ENCODE data around the gene FLNA.

DNA sequence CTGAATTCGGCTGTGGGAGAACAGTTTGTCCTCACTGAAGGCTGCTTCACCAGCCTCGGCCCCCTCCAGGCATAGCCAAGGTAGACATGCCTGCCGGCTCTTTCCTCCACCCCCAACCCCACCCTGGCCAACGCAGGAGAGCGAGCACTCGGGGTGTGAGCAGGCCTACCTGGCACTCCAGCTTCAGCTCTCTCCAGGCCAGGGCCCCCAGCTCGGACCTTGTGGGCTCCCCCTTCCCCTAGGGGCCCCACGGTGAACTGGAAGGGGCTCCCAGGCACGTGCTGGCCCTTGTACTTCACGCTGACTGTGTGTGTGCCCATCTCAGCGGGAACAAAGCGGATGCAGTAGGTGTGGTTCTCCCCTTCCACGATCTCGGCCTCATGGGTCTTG lies 22.4 kb downstream of the FLNA start:
- TF ChIP-seq, protein P1, sequence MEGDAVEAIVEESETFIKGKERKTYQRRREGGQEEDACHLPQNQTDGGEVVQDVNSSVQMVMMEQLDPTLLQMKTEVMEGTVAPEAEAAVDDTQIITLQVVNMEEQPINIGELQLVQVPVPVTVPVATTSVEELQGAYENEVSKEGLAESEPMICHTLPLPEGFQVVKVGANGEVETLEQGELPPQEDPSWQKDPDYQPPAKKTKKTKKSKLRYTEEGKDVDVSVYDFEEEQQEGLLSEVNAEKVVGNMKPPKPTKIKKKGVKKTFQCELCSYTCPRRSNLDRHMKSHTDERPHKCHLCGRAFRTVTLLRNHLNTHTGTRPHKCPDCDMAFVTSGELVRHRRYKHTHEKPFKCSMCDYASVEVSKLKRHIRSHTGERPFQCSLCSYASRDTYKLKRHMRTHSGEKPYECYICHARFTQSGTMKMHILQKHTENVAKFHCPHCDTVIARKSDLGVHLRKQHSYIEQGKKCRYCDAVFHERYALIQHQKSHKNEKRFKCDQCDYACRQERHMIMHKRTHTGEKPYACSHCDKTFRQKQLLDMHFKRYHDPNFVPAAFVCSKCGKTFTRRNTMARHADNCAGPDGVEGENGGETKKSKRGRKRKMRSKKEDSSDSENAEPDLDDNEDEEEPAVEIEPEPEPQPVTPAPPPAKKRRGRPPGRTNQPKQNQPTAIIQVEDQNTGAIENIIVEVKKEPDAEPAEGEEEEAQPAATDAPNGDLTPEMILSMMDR (IDR thresholded peaks at IDR 0.05; ENCODE audit: low read length): no peak
- TF ChIP-seq EZH2 (IDR thresholded peaks at IDR 0.05; ENCODE audit: borderline replicate concordance, low read length): no peak

All from OCI-LY1 (cell line).